Dedifferentiated amniotic fluid mesenchymal stem cell (primary cell): ENCODE results near the gene MSGN1.

Experiments
- DNase-seq: peaks from one replicate; pipeline ENCODE4 v3.0.0-alpha.2; 2016; ENCODE audit errors: extremely low spot score

MSGN1 gene

GRCh38 chr2:17816396-17817245 lies at the start of gene MSGN1:
TSS of gene MSGN1 (plus strand) at chr2:17816460. CDS start at chr2:17816519, 59 bp downstream.
- no peak for DNase-seq

GRCh38 chr2:17768894-17769293 lies 47.4 kb upstream of the MSGN1 start:
- no peak for DNase-seq

- DNase-seq, result no peak
Observed at GRCh38 chr2:17771956-17772355, 44.3 kb upstream of the MSGN1 start.

- no peak for DNase-seq
Observed at GRCh38 chr2:17772532-17772931, 43.7 kb upstream of the MSGN1 start.

- DNase-seq, result peak; percentile 28
Observed at GRCh38 chr2:17780546-17780945, 35.7 kb upstream of the MSGN1 start.

- DNase-seq, result no peak
Observed at GRCh38 chr2:17781482-17781881, 34.8 kb upstream of the MSGN1 start.

- DNase-seq, result no peak
Observed at GRCh38 chr2:17786727-17787126, 29.5 kb upstream of the MSGN1 start.

- no peak for DNase-seq
Observed at GRCh38 chr2:17788773-17789172, 27.5 kb upstream of the MSGN1 start.

GRCh38 chr2:17790536-17790935 lies 25.7 kb upstream of the MSGN1 start:
- DNase-seq, result no peak

- peak; percentile 65 for DNase-seq
Observed at GRCh38 chr2:17791121-17791816, 25.0 kb upstream of the MSGN1 start.

- no peak for DNase-seq
Observed at GRCh38 chr2:17791817-17792130, 24.5 kb upstream of the MSGN1 start.

- no peak for DNase-seq
Observed at GRCh38 chr2:17792515-17792914, 23.7 kb upstream of the MSGN1 start.

- DNase-seq, result no peak
Observed at GRCh38 chr2:17793296-17793695, 23.0 kb upstream of the MSGN1 start.

- no peak for DNase-seq
Observed at GRCh38 chr2:17793803-17794354, 22.4 kb upstream of the MSGN1 start.

- DNase-seq, result no peak
Observed at GRCh38 chr2:17795309-17795708, 21.0 kb upstream of the MSGN1 start.

GRCh38 chr2:17798338-17798737 lies 17.9 kb upstream of the MSGN1 start:
- no peak for DNase-seq

GRCh38 chr2:17799301-17800120 lies 16.7 kb upstream of the MSGN1 start:
- no peak for DNase-seq

- DNase-seq, result no peak
Observed at GRCh38 chr2:17800219-17800618, 16.0 kb upstream of the MSGN1 start.

- DNase-seq, result no peak
Observed at GRCh38 chr2:17800693-17801458, 15.4 kb upstream of the MSGN1 start.

GRCh38 chr2:17803497-17803896 lies 12.8 kb upstream of the MSGN1 start:
- DNase-seq, result no peak

GRCh38 chr2:17804358-17804757 lies 11.9 kb upstream of the MSGN1 start:
- no peak for DNase-seq
